ENCODE data around the gene JAK2.

DNA sequence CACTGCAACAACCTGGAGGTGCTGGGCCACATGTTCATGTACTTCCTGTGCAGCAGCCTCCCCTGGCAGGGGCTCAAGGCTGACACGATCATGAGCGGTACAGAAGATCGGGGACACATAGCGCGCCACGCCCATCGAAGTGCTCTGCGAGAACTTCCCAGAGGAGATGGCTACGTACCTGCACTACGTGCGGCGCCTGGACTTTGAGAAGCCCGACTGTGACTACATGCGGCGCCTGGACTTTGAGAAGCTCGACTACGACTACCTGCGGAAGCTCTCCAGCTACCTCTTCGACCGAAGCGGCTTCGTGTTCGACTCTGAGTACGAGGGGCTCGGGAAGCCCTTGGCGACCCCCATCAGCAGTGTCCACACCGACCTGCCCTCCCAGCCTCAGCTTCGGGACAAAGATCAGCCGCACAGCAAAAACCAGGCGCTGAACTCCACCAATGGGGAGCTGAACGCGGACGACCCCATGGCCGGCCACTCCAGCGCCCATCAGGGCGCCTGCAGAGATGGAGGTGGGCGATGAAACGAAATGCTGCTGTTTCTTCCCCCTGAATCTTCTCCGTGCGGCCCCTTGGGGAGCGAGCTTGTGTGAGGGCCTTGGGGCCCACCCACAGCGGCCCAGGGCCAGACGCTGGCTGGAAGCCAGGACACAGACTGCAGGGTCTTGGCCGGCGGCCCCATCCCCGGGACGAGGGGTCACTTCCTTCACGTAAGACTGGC, 56.5 kb downstream of the JAK2 start:
- TF ChIP-seq, protein P1, sequence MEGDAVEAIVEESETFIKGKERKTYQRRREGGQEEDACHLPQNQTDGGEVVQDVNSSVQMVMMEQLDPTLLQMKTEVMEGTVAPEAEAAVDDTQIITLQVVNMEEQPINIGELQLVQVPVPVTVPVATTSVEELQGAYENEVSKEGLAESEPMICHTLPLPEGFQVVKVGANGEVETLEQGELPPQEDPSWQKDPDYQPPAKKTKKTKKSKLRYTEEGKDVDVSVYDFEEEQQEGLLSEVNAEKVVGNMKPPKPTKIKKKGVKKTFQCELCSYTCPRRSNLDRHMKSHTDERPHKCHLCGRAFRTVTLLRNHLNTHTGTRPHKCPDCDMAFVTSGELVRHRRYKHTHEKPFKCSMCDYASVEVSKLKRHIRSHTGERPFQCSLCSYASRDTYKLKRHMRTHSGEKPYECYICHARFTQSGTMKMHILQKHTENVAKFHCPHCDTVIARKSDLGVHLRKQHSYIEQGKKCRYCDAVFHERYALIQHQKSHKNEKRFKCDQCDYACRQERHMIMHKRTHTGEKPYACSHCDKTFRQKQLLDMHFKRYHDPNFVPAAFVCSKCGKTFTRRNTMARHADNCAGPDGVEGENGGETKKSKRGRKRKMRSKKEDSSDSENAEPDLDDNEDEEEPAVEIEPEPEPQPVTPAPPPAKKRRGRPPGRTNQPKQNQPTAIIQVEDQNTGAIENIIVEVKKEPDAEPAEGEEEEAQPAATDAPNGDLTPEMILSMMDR (conservative IDR thresholded peaks at IDR 0.05; ENCODE audit: low read depth, low read length): no peak
- TF ChIP-seq, protein P2, sequence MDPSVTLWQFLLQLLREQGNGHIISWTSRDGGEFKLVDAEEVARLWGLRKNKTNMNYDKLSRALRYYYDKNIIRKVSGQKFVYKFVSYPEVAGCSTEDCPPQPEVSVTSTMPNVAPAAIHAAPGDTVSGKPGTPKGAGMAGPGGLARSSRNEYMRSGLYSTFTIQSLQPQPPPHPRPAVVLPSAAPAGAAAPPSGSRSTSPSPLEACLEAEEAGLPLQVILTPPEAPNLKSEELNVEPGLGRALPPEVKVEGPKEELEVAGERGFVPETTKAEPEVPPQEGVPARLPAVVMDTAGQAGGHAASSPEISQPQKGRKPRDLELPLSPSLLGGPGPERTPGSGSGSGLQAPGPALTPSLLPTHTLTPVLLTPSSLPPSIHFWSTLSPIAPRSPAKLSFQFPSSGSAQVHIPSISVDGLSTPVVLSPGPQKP (IDR thresholded peaks at IDR 0.05; ENCODE audit: borderline replicate concordance, low read depth, low read length): no peak
- no peak for TF ChIP-seq RFX5 (IDR thresholded peaks at IDR 0.05; ENCODE audit: low read depth, low read length)
- no peak for TF ChIP-seq POLR2A (IDR thresholded peaks at IDR 0.05; ENCODE audit: low read depth, low read length)
- no peak for TF ChIP-seq RAD21 (IDR thresholded peaks at IDR 0.05; ENCODE audit: low read length)
- TF ChIP-seq NFE2L2 (IDR thresholded peaks at IDR 0.05; ENCODE audit: low read depth, low read length): no peak
- TF ChIP-seq CEBPB (IDR thresholded peaks at IDR 0.05; ENCODE audit: low read depth, low read length): no peak
- TF ChIP-seq USF2 (IDR thresholded peaks at IDR 0.05; ENCODE audit: low read depth, low read length): no peak
- no peak for TF ChIP-seq SMC3 (IDR thresholded peaks at IDR 0.05; ENCODE audit: low read depth, low read length)
- TF ChIP-seq FOS (IDR thresholded peaks at IDR 0.05; ENCODE audit: low read depth, low read length): no peak
- no peak for TF ChIP-seq MAZ (IDR thresholded peaks at IDR 0.05; ENCODE audit: borderline replicate concordance, low read depth, low read length)
- TF ChIP-seq MAFK (IDR thresholded peaks at IDR 0.05; ENCODE audit: low read depth, low read length): no peak
- TF ChIP-seq BHLHE40 (IDR thresholded peaks at IDR 0.05; ENCODE audit: low read depth, low read length): no peak
- TF ChIP-seq MXI1 (IDR thresholded peaks at IDR 0.05; ENCODE audit: borderline replicate concordance, low read depth, low read length): no peak
